ENCODE data around the gene ACVRL1. TPM values are rescaled to one million over a fixed set of nuclear protein-coding genes. Genes with fewer than 3 reads are reported as not detected.

Gene ACVRL1
- 0.40 TPM for polyA plus RNA-seq (2012; ENCODE audit: missing spikeins)

DNA sequence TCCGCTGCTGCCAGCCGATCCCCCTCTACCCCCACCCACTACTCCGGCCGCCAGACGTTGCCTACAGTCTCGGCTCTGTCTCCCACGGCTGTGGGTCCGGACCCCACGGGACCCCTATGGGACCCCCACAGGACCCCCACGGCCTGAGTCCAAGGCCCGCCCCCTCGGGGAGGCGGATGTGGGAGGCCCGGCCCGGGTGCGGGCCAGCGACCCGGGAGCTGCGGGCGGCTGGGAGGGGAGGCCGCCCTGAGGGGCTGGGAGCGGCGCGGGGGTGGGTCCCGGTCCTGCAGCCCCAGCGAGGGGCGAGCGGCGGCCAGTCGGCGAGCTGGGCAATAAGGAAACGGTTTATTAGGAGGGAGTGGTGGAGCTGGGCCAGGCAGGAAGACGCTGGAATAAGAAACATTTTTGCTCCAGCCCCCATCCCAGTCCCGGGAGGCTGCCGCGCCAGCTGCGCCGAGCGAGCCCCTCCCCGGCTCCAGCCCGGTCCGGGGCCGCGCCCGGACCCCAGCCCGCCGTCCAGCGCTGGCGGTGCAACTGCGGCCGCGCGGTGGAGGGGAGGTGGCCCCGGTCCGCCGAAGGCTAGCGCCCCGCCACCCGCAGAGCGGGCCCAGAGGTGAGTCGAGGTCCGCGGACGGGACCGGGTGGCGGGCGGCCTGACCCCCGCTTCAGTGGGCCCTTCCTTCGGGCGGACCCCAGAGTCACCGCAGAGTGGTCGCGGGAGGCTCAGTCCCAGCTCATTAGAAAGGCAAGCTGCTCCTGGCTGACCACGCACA is at the start of gene ACVRL1:
TSS of gene ACVRL1 (plus strand) at position 422 of the 773 bp plus-strand sequence. CDS start 4,971 bp downstream, outside the sequence.
- DNase-seq (ENCODE audit: insufficient read length) (no peak), FAIRE-seq (no peak)
- TF ChIP-seq POLR2AphosphoS5 (IDR thresholded peaks at IDR 0.05; ENCODE audit: low read depth, low read length) (no peak), TAF1 (IDR thresholded peaks at IDR 0.05; ENCODE audit: borderline replicate concordance, low read depth, low read length) (no peak), POLR2A (IDR thresholded peaks at IDR 0.05; ENCODE audit: low read depth, low read length) (no peak)

DNA sequence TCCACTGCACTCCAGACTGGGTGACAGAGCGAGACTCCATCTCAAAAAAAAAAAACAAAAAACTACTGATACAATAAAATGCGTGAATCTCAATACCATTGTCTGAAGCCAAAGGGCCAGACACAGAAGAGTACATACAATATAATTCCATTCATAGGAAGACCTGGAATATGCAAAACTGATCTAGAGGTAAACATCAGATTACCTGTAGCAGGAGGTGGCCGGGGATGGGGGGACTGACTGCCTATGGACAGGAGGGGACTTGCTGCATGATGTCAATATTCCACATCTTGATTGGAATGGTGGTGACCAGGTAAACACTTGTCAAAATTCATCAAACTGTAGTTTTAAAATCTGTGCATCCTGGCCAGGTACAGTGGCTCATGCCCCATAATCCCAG is 46.3 kb upstream of the ACVRL1 start:
- FAIRE-seq, result no peak

DNA sequence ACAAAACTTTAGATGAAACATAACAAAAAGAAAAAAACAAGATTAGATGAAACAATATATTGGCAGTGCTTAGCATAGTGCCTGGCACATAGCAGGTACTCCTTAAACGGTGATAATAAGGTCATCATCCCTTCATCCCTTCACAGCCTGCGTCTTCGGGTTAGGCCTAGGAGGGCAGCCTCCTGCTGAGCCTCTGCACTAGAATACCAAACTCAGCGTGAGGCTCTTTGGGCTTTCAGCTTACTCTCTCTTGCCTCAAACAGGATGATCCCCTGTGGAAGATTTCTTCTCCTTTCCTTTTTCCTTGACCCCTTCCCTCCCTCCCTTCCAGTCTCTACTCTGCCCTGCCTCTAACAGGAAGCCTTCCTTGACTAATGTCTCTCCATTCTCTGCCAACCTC is 44.4 kb upstream of the ACVRL1 start:
- DNase-seq (ENCODE audit: insufficient read length), result no peak
- no peak for FAIRE-seq
- TF ChIP-seq TAF1 (IDR thresholded peaks at IDR 0.05; ENCODE audit: borderline replicate concordance, low read depth, low read length) (no peak), POLR2AphosphoS5 (IDR thresholded peaks at IDR 0.05; ENCODE audit: low read depth, low read length) (no peak), POLR2A (IDR thresholded peaks at IDR 0.05; ENCODE audit: low read depth, low read length) (no peak)

More for the DNA sequence above, 46.3 kb upstream of the ACVRL1 start:
- DNase-seq (ENCODE audit: insufficient read length), result no peak
- no peak for TF ChIP-seq POLR2AphosphoS5 (IDR thresholded peaks at IDR 0.05; ENCODE audit: low read depth, low read length)
- TF ChIP-seq POLR2A (IDR thresholded peaks at IDR 0.05; ENCODE audit: low read depth, low read length), result no peak
- no peak for TF ChIP-seq TAF1 (IDR thresholded peaks at IDR 0.05; ENCODE audit: borderline replicate concordance, low read depth, low read length)

DNA sequence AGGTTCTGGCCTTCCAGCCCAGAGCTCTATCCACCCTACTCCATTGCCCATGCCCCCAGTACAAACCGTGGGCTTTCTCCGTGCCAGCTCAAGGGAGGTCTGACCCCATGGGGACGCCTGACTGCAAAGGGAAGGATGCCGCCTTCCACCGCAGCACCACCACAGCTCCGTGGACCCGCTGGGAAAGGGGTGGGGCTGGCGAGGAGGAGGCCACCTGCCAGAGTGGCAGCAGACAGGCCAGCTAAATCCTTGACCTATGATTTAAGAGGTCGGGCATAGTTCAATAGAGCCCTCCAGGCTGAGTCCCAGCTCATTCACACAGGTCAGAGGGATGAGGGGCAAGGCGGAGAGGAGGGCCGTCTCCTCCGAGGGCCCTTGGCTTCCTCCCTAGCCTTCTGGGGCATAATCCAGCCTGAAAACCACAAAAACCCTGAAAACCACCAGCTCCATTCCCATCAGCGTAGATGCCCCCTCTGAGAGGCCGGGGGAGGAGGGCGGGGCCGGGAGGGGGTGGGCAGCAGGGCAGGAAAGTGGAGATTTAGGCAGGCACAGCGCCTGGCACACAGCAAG is 43.9 kb upstream of the ACVRL1 start:
- FAIRE-seq, result no peak
- no peak for DNase-seq (ENCODE audit: insufficient read length)
- TF ChIP-seq POLR2A (IDR thresholded peaks at IDR 0.05; ENCODE audit: low read depth, low read length) (no peak), TAF1 (IDR thresholded peaks at IDR 0.05; ENCODE audit: borderline replicate concordance, low read depth, low read length) (no peak), POLR2AphosphoS5 (IDR thresholded peaks at IDR 0.05; ENCODE audit: low read depth, low read length) (no peak)

DNA sequence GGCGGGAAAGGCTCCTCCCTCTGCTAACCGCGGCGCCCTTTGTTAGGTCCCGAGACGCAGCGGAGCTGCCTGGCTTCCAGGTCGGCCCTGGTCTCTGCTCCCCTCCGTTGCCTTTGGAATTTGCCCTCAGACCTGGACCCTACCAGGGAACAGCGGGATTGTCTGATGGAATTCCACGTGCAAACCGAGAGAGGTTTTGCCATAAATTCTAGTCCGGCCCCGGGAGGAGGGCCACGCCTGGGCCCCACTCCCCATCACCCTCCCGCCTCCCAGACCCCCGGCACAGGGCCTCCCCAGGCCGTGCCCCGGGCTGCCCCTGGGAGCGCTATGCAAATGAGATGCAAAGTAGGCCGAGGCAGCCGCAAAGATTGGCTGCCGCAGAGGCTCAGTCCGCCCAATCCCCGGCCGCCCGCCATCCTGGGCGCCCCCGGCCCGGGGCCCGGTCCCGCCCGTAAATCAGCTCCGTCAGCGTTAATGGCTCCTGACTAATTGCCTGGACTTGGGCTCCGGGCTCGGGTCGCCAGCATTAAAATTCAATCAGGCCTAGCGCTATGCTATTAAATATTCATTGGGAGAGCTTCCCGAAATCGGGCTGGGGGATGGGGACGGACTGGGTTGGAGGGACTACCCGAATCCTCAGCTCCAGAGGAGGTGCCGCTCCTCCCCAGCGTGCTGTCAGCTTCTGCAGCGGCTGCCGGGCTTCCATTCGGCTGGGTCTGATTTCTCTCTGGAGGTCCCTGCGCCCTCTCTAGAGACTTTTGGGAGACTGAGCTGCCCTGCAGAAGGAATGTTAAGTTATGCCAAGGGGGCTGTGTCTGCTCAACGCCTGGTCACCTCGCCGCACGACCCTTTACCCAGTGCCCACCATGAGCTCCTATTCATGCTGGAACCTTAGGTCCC is 43.1 kb upstream of the ACVRL1 start:
- TF ChIP-seq POLR2AphosphoS5 (IDR thresholded peaks at IDR 0.05; ENCODE audit: low read depth, low read length), result no peak
- no peak for TF ChIP-seq TAF1 (IDR thresholded peaks at IDR 0.05; ENCODE audit: borderline replicate concordance, low read depth, low read length)
- TF ChIP-seq POLR2A (IDR thresholded peaks at IDR 0.05; ENCODE audit: low read depth, low read length), result no peak
- no peak for FAIRE-seq
- no peak for DNase-seq (ENCODE audit: insufficient read length)

DNA sequence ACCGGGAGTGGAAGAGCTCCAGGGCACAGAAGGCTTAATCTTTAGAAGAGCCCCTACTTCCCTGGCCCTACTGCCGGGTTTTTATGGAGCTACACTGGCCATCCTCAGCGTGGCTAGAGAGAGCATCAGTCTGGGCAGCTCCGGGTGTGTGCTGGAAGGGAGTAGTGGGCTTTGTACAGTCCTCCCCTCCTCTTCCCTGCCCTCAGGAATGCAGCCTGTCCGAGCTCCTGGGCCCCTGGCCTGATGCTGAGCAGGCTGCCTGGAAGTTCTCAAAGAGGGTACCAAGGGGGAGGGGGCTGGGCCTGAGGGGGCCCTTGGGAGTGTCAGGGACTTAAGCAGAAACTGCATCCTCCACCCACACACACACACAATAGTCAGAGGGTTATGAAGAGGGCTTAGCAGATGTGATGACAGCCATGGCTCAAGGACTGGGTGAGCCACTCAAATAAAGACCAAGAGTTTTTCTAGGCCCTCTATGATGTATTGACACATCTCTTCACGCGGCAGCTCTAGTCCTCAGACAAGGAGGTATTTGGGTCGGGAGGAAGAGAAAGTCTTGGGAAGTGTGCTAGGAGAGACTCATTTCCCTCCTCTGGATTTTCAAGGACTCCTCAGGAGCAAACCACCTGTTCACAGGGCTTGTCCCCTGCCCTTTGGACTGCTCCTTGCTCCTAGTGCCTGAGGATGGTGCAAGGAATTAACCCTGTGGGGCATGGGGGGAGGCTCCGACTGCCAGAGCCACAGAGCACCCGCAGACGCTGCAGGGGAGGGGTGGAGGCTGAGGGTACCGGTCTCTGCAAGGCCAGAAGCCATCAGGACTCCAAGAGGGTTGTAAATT is 42.3 kb upstream of the ACVRL1 start:
- TF ChIP-seq POLR2AphosphoS5 (IDR thresholded peaks at IDR 0.05; ENCODE audit: low read depth, low read length), result no peak
- no peak for TF ChIP-seq TAF1 (IDR thresholded peaks at IDR 0.05; ENCODE audit: borderline replicate concordance, low read depth, low read length)
- no peak for TF ChIP-seq POLR2A (IDR thresholded peaks at IDR 0.05; ENCODE audit: low read depth, low read length)
- DNase-seq (ENCODE audit: insufficient read length) (no peak), FAIRE-seq (no peak)

DNA sequence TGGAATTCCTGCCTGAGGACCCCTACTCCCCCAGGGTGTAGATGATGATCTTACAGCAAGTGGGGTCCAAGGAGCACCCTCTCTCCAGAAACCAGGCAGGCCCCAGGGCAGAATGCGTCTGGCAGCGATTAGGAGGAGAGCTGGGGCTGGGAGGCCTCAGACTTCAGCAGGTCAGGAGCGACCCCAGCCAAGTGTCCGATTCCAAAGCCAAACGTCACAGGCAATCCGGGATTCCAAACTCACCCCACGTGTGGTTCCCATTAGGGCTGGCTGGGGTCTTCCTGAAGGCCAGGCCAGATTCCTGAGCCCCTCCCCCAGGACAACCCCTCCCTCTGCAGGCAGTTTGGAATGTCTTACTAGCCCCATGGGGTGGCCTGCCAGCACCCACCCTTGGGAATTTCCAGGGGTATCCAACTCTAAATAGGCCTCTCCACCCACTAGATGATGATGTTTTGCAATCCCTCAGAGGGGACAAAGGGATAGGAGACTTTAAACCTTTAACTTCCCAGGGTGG is 41.5 kb upstream of the ACVRL1 start:
- TF ChIP-seq TAF1 (IDR thresholded peaks at IDR 0.05; ENCODE audit: borderline replicate concordance, low read depth, low read length), result no peak
- no peak for TF ChIP-seq POLR2AphosphoS5 (IDR thresholded peaks at IDR 0.05; ENCODE audit: low read depth, low read length)
- no peak for TF ChIP-seq POLR2A (IDR thresholded peaks at IDR 0.05; ENCODE audit: low read depth, low read length)
- DNase-seq (ENCODE audit: insufficient read length), result no peak
- FAIRE-seq, result no peak

DNA sequence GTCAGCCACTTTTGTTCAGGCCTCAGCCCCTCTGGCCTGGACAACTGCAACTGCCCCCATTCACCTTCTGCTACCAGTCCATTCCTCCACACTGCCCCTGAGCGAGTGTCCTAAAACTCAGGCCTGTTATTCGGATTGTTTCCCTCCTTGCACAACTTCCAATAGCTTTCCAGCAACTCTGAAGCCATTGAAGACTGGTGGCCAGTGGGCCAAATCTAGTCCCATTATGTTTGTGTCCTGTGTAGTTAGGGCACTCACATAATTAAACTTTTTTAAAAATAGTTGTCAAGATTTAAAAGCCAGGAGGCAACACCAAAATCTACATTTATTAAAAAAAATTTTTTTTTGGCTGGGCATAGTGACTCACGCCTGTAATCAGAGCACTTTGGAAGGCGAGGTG is 41.0 kb upstream of the ACVRL1 start:
- no peak for TF ChIP-seq POLR2AphosphoS5 (IDR thresholded peaks at IDR 0.05; ENCODE audit: low read depth, low read length)
- TF ChIP-seq TAF1 (IDR thresholded peaks at IDR 0.05; ENCODE audit: borderline replicate concordance, low read depth, low read length), result no peak
- TF ChIP-seq POLR2A (IDR thresholded peaks at IDR 0.05; ENCODE audit: low read depth, low read length), result no peak
- DNase-seq (ENCODE audit: insufficient read length) (no peak), FAIRE-seq (no peak)

DNA sequence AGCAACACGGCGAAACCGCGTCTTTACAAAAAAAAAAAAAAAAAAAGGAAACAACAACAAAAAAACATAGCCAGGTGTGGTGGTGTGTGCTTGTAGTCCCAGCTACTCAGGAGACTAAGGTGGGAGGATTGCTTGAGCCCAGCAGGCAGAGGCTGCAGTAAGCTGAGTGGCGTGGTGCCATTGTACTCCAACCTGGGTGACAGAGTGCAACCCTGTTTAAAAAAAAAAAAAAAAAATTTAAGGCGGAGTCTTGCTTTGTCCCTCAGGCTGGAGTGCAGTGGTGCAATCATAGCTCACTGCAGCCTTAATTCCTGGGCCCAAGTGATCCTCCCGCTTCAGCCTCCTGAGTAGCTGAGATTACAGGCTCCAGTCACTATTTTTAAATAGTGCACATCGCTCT is 40.5 kb upstream of the ACVRL1 start:
- no peak for DNase-seq (ENCODE audit: insufficient read length)
- TF ChIP-seq POLR2AphosphoS5 (IDR thresholded peaks at IDR 0.05; ENCODE audit: low read depth, low read length), result no peak
- TF ChIP-seq POLR2A (IDR thresholded peaks at IDR 0.05; ENCODE audit: low read depth, low read length), result no peak
- TF ChIP-seq TAF1 (IDR thresholded peaks at IDR 0.05; ENCODE audit: borderline replicate concordance, low read depth, low read length), result no peak
- no peak for FAIRE-seq

DNA sequence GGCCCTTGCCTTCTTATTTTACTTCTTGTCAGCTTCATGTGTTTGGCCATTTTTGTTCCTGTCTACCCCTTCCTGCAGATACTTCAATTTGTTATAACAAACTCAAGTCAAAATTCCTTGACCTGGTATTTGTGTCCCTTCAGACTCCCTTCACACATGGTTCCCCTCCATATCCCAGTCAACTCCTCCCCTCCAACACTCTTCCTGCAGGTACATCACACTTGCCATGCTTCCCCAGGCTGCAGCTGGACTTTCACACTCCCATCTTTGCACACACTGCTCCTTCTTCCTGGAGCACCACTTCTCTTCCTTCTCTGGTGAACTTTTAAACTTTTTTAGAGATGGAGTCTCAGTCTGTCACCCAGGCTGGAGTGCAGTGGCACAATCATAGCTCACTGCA is 39.9 kb upstream of the ACVRL1 start:
- DNase-seq (ENCODE audit: insufficient read length) (no peak), FAIRE-seq (no peak)
- no peak for TF ChIP-seq TAF1 (IDR thresholded peaks at IDR 0.05; ENCODE audit: borderline replicate concordance, low read depth, low read length)
- no peak for TF ChIP-seq POLR2AphosphoS5 (IDR thresholded peaks at IDR 0.05; ENCODE audit: low read depth, low read length)
- TF ChIP-seq POLR2A (IDR thresholded peaks at IDR 0.05; ENCODE audit: low read depth, low read length), result no peak
